ENCODE data around the gene MAP4K4. TPM values are rescaled to one million over a fixed set of nuclear protein-coding genes. Genes with fewer than 3 reads are reported as not detected.

MAP4K4 gene
- total RNA-seq, 1 donor from 2014 or later, result 115 TPM

- H3K4me3 ChIP-seq (ENCODE audit: low read depth, low read length), result no peak overlapping the region
- DNase-seq (ENCODE audit: low read depth), result no peak
- no peak for TF ChIP-seq CTCF (conservative IDR thresholded peaks at IDR 0.05; ENCODE audit: low read depth, low read length)
Measured at GRCh38 chr2:101808006-101808562, 110.6 kb downstream of the MAP4K4 start.

GRCh38 chr2:101809698-101810097, 112.2 kb downstream of the MAP4K4 start:
- no peak for DNase-seq (ENCODE audit: low read depth)
- TF ChIP-seq CTCF (conservative IDR thresholded peaks at IDR 0.05; ENCODE audit: low read depth, low read length), result no peak
- no peak overlapping the region for H3K4me3 ChIP-seq (ENCODE audit: low read depth, low read length)

GRCh38 chr2:101811226-101812015, 113.9 kb downstream of the MAP4K4 start:
- no peak for TF ChIP-seq CTCF (conservative IDR thresholded peaks at IDR 0.05; ENCODE audit: low read depth, low read length)
- no peak overlapping the region for H3K4me3 ChIP-seq (ENCODE audit: low read depth, low read length)
- no peak for DNase-seq (ENCODE audit: low read depth)

GRCh38 chr2:101812226-101812625, 114.7 kb downstream of the MAP4K4 start:
- no peak for DNase-seq (ENCODE audit: low read depth)
- TF ChIP-seq CTCF (conservative IDR thresholded peaks at IDR 0.05; ENCODE audit: low read depth, low read length), result no peak
- no peak overlapping the region for H3K4me3 ChIP-seq (ENCODE audit: low read depth, low read length)

- no peak overlapping the region for H3K4me3 ChIP-seq (ENCODE audit: low read depth, low read length)
- TF ChIP-seq CTCF (conservative IDR thresholded peaks at IDR 0.05; ENCODE audit: low read depth, low read length), result no peak
- no peak for DNase-seq (ENCODE audit: low read depth)
Measured at GRCh38 chr2:101814752-101815151, 117.2 kb downstream of the MAP4K4 start.

- no peak for TF ChIP-seq CTCF (conservative IDR thresholded peaks at IDR 0.05; ENCODE audit: low read depth, low read length)
- H3K4me3 ChIP-seq (ENCODE audit: low read depth, low read length), result no peak overlapping the region
- DNase-seq (ENCODE audit: low read depth), result no peak
Measured at GRCh38 chr2:101815154-101815553, 117.6 kb downstream of the MAP4K4 start.

Data from epithelial cell of proximal tubule (primary cell).